WTC11 (cell line): Measurements from ENCODE around the gene ORAI2. TPM values are rescaled to one million over a fixed set of nuclear protein-coding genes. Genes with fewer than 3 reads are reported as not detected.

Experiments
- ATAC-seq: fragments of 200-7000 bp; cut with Tn5 transposase; 2 replicates; pipeline ENCODE4 v1.10.0; 2021; ENCODE audit warnings: mild to moderate bottlenecking, moderate library complexity
- CTCF ChIA-PET: fragments of 300-600 bp; sonication (Branson Sonifier 250); formaldehyde crosslinking; loops from one replicate; lab custom pipeline; 2021; ENCODE audit warnings: antibody characterized with exemption; lab: Charles Lee
- POLR2A ChIA-PET: fragments of 350-600 bp; sonication (Branson Sonifier 250); formaldehyde crosslinking; loops from one replicate; lab custom pipeline; 2021; ENCODE audit warnings: antibody characterized with exemption; lab: Charles Lee
- DNase-seq: peaks from one replicate; pipeline ENCODE4 v3.0.0; 2021; ENCODE audit warnings: low spot score
- H3K27ac Mint-ChIP-seq: 2 replicates; pipeline ENCODE4 v1.8.0; 2021; ENCODE audit warnings: mixed read lengths
- H3K27me3 Mint-ChIP-seq: 2 replicates; pipeline ENCODE4 v1.8.0; 2021; ENCODE audit warnings: low read depth, mild to moderate bottlenecking, moderate library complexity, mixed read lengths
- H3K36me3 Mint-ChIP-seq: 2 replicates; pipeline ENCODE4 v1.8.0; 2021; ENCODE audit warnings: mixed read lengths
- H3K4me1 Mint-ChIP-seq: 2 replicates; pipeline ENCODE4 v1.8.0; 2022; ENCODE audit warnings: mixed read lengths
- H3K4me3 Mint-ChIP-seq: 2 replicates; pipeline ENCODE4 v1.8.0; 2021; ENCODE audit warnings: mild to moderate bottlenecking, moderate library complexity, mixed read lengths
- H3K9me3 Mint-ChIP-seq: 2 replicates; pipeline ENCODE4 v1.8.0; 2021; ENCODE audit warnings: mixed read lengths
- ELF4 ChIP-seq: sonication (generic); formaldehyde crosslinking; IDR thresholded peaks from 2 replicates; pipeline ENCODE4 v1.8.1; 2022; ENCODE audit warnings: low read depth, mild to moderate bottlenecking, moderate library complexity, missing genetic modification reagents
- GTF2I ChIP-seq: fragments of 250-450 bp; sonication (Bioruptor Pico); conservative IDR thresholded peaks from 2 replicates; pipeline ENCODE4 v1.4.0; 2021; ENCODE audit warnings: mild to moderate bottlenecking
- NFATC4 ChIP-seq: fragments of 250-450 bp; sonication (Bioruptor Pico); IDR thresholded peaks from 2 replicates; pipeline ENCODE4 v1.9.0; 2021; ENCODE audit warnings: mild to moderate bottlenecking
- NR3C1 ChIP-seq: sonication (generic); formaldehyde crosslinking; conservative IDR thresholded peaks from 2 replicates; pipeline ENCODE4 v1.8.1; 2023; ENCODE audit warnings: low read depth, mild to moderate bottlenecking, missing genetic modification reagents
- SMAD4 ChIP-seq: sonication (generic); formaldehyde crosslinking; IDR thresholded peaks from 2 replicates; pipeline ENCODE4 v1.8.0; 2022; ENCODE audit warnings: mild to moderate bottlenecking, missing genetic modification reagents
- ZBTB21 ChIP-seq: sonication (generic); formaldehyde crosslinking; IDR thresholded peaks from 2 replicates; pipeline ENCODE4 v1.8.1; 2023; ENCODE audit warnings: mild to moderate bottlenecking, missing genetic modification reagents, borderline replicate concordance
- ZNF263 ChIP-seq: sonication (generic); formaldehyde crosslinking; IDR thresholded peaks from 2 replicates; pipeline ENCODE4 v1.8.1; 2022; ENCODE audit warnings: low read depth, mild to moderate bottlenecking, moderate library complexity, missing genetic modification reagents
- ZNF317 ChIP-seq: sonication (generic); formaldehyde crosslinking; IDR thresholded peaks from 2 replicates; pipeline ENCODE4 v1.8.1; 2023; ENCODE audit warnings: low read depth, mild to moderate bottlenecking, moderate library complexity, missing genetic modification reagents, borderline replicate concordance
- total RNA-seq: library from RNA; stranded (reverse); gene quantifications from 3 replicates; pipeline ENCODE4 v1.2.3, GENCODE V29; 2021
- TF ChIP-seq, protein P1 (sequence below): sonication (generic); formaldehyde crosslinking; IDR thresholded peaks from 2 replicates; pipeline ENCODE4 v1.8.1; 2022; ENCODE audit warnings: low read depth, mild to moderate bottlenecking, moderate library complexity, missing genetic modification reagents, borderline replicate concordance
- TF ChIP-seq, protein P2 (sequence below): sonication (generic); formaldehyde crosslinking; IDR thresholded peaks from 2 replicates; pipeline ENCODE4 v1.8.0; 2023; ENCODE audit warnings: missing genetic modification reagents
- TF ChIP-seq, protein P3 (sequence below): fragments of 250-450 bp; sonication (Bioruptor Pico); IDR thresholded peaks from 2 replicates; pipeline ENCODE4 v2.1.2; 2022; ENCODE audit warnings: mild to moderate bottlenecking, moderate library complexity
- TF ChIP-seq, protein P4 (sequence below): sonication (generic); formaldehyde crosslinking; IDR thresholded peaks from 2 replicates; pipeline ENCODE4 v1.8.1; 2022; ENCODE audit warnings: low read depth, missing genetic modification reagents, borderline replicate concordance
- TF ChIP-seq, protein P5 (sequence below): sonication (generic); formaldehyde crosslinking; IDR thresholded peaks from 2 replicates; pipeline ENCODE4 v1.8.0; 2022; ENCODE audit warnings: mild to moderate bottlenecking, missing genetic modification reagents
- TF ChIP-seq, protein P6 (sequence below): fragments of 200-600 bp; IDR thresholded peaks from 2 replicates; pipeline ENCODE4 v1.8.0; 2022; ENCODE audit warnings: antibody characterized with exemption
- TF ChIP-seq, protein P7 (sequence below): sonication (generic); formaldehyde crosslinking; IDR thresholded peaks from 2 replicates; pipeline ENCODE4 v1.8.1; 2022; ENCODE audit warnings: mild to moderate bottlenecking, moderate library complexity, missing genetic modification reagents
- TF ChIP-seq, protein P8 (sequence below): sonication (generic); formaldehyde crosslinking; IDR thresholded peaks from 2 replicates; pipeline ENCODE4 v1.8.1; 2023; ENCODE audit warnings: mild to moderate bottlenecking, missing genetic modification reagents

ORAI2 gene
- total RNA-seq, 1 experiment from 2014 or later = 22.2 TPM

DNA sequence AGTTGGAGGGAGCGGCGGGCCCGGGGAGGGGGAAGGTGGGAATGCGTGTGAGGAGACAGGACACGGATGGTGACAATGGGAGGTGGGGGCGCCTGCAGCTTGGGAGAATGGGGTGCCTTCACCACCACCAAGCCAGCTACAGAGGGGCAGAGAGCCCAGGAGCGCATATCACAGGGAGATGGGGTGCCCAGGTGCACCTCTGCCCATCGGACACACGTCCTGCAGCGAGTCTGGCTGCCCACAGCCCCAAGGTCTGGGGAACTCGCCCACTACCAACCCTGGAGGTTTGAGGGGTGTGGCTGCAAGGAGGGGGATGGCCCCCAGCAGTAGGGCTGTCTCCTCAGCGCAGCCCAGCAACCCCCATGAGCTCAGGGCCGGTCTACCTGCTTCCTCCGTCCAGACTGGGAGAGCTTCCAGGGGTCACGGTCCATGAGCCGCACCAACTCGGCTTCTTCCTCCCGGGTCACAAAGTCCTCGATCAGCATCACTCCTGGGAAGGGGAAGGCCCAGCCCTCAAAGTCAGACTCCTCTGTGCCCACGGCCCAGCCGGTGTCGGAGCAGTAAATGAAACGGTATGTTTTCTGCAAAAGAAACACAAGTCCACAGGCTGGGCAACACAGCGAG lies 26.0 kb downstream of the ORAI2 start (continued):
- TF ChIP-seq, protein P1, sequence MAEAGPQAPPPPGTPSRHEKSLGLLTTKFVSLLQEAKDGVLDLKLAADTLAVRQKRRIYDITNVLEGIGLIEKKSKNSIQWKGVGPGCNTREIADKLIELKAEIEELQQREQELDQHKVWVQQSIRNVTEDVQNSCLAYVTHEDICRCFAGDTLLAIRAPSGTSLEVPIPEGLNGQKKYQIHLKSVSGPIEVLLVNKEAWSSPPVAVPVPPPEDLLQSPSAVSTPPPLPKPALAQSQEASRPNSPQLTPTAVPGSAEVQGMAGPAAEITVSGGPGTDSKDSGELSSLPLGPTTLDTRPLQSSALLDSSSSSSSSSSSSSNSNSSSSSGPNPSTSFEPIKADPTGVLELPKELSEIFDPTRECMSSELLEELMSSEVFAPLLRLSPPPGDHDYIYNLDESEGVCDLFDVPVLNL (CRISPR knock-in tag) = no peak
- TF ChIP-seq, protein P2, sequence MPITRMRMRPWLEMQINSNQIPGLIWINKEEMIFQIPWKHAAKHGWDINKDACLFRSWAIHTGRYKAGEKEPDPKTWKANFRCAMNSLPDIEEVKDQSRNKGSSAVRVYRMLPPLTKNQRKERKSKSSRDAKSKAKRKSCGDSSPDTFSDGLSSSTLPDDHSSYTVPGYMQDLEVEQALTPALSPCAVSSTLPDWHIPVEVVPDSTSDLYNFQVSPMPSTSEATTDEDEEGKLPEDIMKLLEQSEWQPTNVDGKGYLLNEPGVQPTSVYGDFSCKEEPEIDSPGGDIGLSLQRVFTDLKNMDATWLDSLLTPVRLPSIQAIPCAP (CRISPR knock-in tag) = no peak

DNA sequence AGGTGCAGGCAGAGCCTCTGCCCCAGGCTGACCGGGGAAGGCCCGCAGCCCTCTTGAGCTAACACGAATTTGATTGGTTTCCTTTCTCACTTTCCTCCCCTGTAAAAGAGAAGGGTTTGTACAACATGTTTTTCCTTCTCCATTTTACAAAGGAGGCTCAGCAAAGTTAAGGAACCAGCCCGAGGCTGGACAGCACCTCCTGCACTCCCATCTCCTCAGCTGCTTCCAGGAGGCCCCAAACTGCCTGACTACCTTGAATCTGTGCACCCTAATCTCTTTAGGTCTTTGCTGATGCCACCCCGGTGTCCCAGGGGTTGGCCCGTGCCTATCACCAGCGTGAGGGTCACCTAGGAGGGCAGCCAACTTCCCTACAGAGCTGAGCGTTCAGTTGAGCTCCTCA lies 27.1 kb downstream of the ORAI2 start:
- no peaks in the 10 kb centered on the region for H3K27me3 Mint-ChIP-seq
- no peak for ATAC-seq
- no peak for DNase-seq
- TF ChIP-seq, protein P3, sequence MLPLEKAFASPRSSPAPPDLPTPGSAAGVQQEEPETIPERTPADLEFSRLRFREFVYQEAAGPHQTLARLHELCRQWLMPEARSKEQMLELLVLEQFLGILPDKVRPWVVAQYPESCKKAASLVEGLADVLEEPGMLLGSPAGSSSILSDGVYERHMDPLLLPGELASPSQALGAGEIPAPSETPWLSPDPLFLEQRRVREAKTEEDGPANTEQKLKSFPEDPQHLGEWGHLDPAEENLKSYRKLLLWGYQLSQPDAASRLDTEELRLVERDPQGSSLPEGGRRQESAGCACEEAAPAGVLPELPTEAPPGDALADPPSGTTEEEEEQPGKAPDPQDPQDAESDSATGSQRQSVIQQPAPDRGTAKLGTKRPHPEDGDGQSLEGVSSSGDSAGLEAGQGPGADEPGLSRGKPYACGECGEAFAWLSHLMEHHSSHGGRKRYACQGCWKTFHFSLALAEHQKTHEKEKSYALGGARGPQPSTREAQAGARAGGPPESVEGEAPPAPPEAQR = no peak
- TF ChIP-seq NFATC4 (CRISPR knock-in tag) (no peak), ZBTB21 (CRISPR knock-in tag) (no peak), GTF2I (CRISPR knock-in tag) (no peak), NR3C1 (CRISPR knock-in tag) (no peak), ZNF263 (CRISPR knock-in tag) (no peak), SMAD4 (CRISPR knock-in tag) (no peak), ELF4 (CRISPR knock-in tag) (no peak), ZNF317 (CRISPR knock-in tag) (no peak)
- TF ChIP-seq, protein P4, sequence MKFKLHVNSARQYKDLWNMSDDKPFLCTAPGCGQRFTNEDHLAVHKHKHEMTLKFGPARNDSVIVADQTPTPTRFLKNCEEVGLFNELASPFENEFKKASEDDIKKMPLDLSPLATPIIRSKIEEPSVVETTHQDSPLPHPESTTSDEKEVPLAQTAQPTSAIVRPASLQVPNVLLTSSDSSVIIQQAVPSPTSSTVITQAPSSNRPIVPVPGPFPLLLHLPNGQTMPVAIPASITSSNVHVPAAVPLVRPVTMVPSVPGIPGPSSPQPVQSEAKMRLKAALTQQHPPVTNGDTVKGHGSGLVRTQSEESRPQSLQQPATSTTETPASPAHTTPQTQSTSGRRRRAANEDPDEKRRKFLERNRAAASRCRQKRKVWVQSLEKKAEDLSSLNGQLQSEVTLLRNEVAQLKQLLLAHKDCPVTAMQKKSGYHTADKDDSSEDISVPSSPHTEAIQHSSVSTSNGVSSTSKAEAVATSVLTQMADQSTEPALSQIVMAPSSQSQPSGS = no peak
- TF ChIP-seq, protein P5, sequence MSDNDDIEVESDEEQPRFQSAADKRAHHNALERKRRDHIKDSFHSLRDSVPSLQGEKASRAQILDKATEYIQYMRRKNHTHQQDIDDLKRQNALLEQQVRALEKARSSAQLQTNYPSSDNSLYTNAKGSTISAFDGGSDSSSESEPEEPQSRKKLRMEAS (CRISPR knock-in tag) = no peak
- TF ChIP-seq, protein P6, sequence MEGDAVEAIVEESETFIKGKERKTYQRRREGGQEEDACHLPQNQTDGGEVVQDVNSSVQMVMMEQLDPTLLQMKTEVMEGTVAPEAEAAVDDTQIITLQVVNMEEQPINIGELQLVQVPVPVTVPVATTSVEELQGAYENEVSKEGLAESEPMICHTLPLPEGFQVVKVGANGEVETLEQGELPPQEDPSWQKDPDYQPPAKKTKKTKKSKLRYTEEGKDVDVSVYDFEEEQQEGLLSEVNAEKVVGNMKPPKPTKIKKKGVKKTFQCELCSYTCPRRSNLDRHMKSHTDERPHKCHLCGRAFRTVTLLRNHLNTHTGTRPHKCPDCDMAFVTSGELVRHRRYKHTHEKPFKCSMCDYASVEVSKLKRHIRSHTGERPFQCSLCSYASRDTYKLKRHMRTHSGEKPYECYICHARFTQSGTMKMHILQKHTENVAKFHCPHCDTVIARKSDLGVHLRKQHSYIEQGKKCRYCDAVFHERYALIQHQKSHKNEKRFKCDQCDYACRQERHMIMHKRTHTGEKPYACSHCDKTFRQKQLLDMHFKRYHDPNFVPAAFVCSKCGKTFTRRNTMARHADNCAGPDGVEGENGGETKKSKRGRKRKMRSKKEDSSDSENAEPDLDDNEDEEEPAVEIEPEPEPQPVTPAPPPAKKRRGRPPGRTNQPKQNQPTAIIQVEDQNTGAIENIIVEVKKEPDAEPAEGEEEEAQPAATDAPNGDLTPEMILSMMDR = no peak
- TF ChIP-seq, protein P7, sequence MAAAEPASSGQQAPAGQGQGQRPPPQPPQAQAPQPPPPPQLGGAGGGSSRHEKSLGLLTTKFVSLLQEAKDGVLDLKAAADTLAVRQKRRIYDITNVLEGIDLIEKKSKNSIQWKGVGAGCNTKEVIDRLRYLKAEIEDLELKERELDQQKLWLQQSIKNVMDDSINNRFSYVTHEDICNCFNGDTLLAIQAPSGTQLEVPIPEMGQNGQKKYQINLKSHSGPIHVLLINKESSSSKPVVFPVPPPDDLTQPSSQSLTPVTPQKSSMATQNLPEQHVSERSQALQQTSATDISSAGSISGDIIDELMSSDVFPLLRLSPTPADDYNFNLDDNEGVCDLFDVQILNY (CRISPR knock-in tag) = no peak
- TF ChIP-seq, protein P8, sequence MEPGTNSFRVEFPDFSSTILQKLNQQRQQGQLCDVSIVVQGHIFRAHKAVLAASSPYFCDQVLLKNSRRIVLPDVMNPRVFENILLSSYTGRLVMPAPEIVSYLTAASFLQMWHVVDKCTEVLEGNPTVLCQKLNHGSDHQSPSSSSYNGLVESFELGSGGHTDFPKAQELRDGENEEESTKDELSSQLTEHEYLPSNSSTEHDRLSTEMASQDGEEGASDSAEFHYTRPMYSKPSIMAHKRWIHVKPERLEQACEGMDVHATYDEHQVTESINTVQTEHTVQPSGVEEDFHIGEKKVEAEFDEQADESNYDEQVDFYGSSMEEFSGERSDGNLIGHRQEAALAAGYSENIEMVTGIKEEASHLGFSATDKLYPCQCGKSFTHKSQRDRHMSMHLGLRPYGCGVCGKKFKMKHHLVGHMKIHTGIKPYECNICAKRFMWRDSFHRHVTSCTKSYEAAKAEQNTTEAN (CRISPR knock-in tag) = no peak
- TF ChIP-seq, protein P2 (CRISPR knock-in tag) = no peak
- H3K27ac Mint-ChIP-seq = no peak overlapping the region
- peaks cover 8% of the 10 kb centered on the region for H3K4me1 Mint-ChIP-seq
- peaks cover 19% of the 10 kb centered on the region for H3K36me3 Mint-ChIP-seq
- H3K9me3 Mint-ChIP-seq = no peaks in the 10 kb centered on the region
- no peak overlapping the region for H3K4me3 Mint-ChIP-seq
- POLR2A ChIA-PET = no interaction called here
- CTCF ChIA-PET = interaction anchor here (1.0 kb wide), 1 partner anchor 48 kb away, joined by 3 read pairs; no protein-coding TSS in a partner anchor
